AG04449 (cell line): ENCODE data around the gene LRCH4.
"Not testable (repeated sequence)": the region's sequence is repeated elsewhere in the genome, so short reads cannot be mapped to it uniquely, and the experiment has no call there.

ENCODE experiments used
- CTCF ChIA-PET: fragments of 350-600 bp; formaldehyde crosslinking; extraction: SDS; loops from one replicate; lab custom pipeline; 2021; ENCODE audit warnings: antibody characterized with exemption; lab: Yijun Ruan, JAX
- POLR2A ChIA-PET: fragments of 400-600, 350-600 bp; formaldehyde crosslinking; extraction: SDS; loops from one replicate; lab custom pipeline; 2020; ENCODE audit warnings: antibody characterized with exemption, inconsistent platforms; lab: Yijun Ruan, JAX
- DNase-seq: peaks from one replicate; pipeline ENCODE4 v3.0.0-alpha.2; 2010; ENCODE audit warnings: low read depth, low spot score
- H3K4me3 ChIP-seq: 2 replicates; pipeline ENCODE4 v1.5.1; 2011; ENCODE audit warnings: low read depth, mild to moderate bottlenecking, control low read depth, low read length
- TF ChIP-seq, protein P1 (sequence below): IDR thresholded peaks from one replicate; pipeline ENCODE4 v1.5.1; 2011; ENCODE audit warnings: mild to moderate bottlenecking, moderate library complexity, low read length, control low read depth, inconsistent platforms; ENCODE audit not compliant: insufficient read depth; ENCODE audit errors: missing control alignments

LRCH4 gene

DNA sequence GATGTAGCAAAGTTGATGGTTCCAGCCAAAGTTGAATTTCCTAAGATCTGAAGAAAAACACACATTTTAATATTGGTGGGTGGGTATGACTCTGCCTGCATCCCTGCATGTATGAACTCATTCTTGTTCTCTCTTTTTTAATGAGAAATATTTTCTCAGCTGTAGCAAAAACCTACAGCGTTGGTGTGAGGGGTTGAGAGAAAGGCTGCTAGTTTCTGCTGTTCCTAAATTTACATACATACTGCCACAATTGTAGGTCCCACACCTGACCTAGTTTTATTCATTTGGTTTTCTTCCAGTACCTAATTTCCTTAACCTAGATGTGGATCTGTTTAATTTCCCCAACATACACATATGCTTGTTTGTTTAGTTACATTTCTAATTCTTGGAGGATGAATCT lies 42.3 kb downstream of the LRCH4 start:
- ChIA-PET POLR2A (interaction anchor here (0.5 kb wide), 1 partner anchor 16 kb away, joined by 3 read pairs; no protein-coding TSS in a partner anchor), CTCF (interaction anchor here (0.8 to 22.1 kb wide), 6 partner anchors 17 to 307 kb away, joined by 3 to 396 read pairs (median 4); partner anchors contain the start of gene NYAP1)
- TF ChIP-seq, protein P1, sequence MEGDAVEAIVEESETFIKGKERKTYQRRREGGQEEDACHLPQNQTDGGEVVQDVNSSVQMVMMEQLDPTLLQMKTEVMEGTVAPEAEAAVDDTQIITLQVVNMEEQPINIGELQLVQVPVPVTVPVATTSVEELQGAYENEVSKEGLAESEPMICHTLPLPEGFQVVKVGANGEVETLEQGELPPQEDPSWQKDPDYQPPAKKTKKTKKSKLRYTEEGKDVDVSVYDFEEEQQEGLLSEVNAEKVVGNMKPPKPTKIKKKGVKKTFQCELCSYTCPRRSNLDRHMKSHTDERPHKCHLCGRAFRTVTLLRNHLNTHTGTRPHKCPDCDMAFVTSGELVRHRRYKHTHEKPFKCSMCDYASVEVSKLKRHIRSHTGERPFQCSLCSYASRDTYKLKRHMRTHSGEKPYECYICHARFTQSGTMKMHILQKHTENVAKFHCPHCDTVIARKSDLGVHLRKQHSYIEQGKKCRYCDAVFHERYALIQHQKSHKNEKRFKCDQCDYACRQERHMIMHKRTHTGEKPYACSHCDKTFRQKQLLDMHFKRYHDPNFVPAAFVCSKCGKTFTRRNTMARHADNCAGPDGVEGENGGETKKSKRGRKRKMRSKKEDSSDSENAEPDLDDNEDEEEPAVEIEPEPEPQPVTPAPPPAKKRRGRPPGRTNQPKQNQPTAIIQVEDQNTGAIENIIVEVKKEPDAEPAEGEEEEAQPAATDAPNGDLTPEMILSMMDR, result no peak
- no peak overlapping the region for H3K4me3 ChIP-seq
- no peak for DNase-seq

DNA sequence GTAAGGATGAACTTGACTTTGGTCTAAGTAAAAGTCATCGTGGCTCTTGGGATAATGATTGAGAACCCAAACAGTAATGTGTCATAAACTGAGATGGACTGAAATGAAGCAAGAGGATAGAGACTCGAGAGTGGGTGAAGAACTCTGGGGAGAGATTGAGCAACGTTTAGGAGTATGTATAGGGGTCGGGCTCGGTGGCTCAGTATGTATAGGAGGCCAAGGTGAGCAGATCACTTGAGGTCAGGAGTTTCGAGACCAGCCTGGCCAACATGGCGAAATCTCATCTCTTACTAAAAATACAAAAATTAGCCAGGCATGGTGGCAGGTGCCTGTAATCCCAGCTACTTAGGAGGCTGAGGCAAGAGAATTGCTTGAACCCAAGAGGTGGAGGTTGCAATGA lies 44.6 kb downstream of the LRCH4 start:
- not testable (repeated sequence) for H3K4me3 ChIP-seq, DNase-seq
- ChIA-PET POLR2A (interaction anchor here (0.7 kb wide), 1 partner anchor 9 kb away, joined by 4 read pairs; no protein-coding TSS in a partner anchor), CTCF (interaction anchor here (0.9 to 22.1 kb wide), 3 partner anchors 20 to 72 kb away, joined by 3 to 396 read pairs (median 3); no protein-coding TSS in a partner anchor)

DNA sequence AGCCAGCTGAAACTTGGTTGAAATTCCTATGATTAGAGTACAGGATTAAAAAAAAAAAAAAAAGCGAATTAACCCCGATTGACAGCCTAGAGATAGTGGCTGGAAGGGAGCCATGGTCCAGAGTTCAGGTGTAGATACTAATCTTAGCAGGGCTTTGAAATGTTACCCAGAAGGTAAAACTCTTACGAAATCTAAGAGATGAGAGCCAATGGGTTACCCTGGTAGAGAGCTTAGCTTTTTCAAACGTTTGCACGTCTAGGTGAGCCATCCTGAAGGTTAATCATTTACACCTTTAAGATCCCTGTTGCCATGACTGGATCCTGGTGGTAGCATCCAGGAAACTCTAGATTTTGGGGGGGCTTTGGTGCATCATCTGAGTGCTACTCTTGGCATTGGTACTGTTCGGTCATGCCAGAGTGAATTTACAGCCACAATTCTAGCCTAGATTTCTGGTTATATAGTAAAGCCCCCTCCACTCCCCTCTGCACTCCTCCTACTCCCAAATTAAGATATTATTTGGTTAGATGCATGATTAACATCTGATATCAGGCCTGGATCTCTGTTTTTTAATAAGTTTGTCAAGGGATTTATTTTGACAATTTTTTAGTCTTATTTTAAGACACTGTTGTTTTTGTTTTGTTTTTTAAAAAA lies 45.7 kb downstream of the LRCH4 start:
- peak overlapping the region; percentile 79 for H3K4me3 ChIP-seq
- CTCF ChIA-PET, result interaction anchor here (1.0 to 22.1 kb wide), 4 partner anchors 21 to 71 kb away, joined by 3 to 396 read pairs (median 6); partner anchors contain the start of gene NYAP1
- TF ChIP-seq, protein P1, result no peak
- POLR2A ChIA-PET, result interaction anchor here (0.6 to 1.1 kb wide), 2 partner anchors 18 to 50 kb away, joined by 3 to 4 read pairs; no protein-coding TSS in a partner anchor
- no peak for DNase-seq

DNA sequence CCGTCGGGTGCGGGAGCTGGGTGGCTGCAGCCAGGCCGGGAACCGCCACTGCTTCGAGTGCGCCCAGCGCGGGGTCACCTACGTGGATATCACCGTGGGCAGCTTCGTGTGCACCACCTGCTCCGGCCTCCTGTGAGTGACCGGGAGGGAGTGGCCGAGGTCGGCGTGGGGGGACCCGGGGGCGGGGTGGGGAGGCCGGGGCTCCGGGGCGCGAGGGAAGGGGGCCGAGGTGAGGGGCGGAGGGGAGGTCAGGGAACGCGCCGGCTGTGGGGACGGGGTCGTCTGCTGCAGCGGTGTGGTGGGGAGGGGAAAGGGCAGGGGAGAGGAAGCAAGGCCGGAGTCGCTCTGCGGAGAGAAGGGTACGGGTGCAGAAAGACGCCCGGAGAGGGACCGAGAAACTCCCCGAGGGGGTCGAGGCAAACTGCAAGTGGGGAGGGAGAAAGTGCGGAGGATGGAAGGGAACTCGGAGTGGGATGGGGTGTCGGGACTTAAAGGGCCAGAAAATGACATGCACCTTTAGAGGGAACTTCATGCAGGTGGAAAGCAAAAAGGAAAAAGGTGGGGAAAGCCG lies 46.4 kb downstream of the LRCH4 start:
- H3K4me3 ChIP-seq, result peak overlapping the region; percentile 79
- POLR2A ChIA-PET, result interaction anchor here (0.8 to 1.4 kb wide), 3 partner anchors 12 to 111 kb away, joined by 3 to 4 read pairs (median 4); partner anchors contain the start of gene ZCWPW1
- CTCF ChIA-PET, result interaction anchor here (1.0 to 22.1 kb wide), 6 partner anchors 22 to 152 kb away, joined by 3 to 396 read pairs (median 4); partner anchors contain the start of gene NYAP1
- DNase-seq, result no peak
- TF ChIP-seq, protein P1, result no peak

DNA sequence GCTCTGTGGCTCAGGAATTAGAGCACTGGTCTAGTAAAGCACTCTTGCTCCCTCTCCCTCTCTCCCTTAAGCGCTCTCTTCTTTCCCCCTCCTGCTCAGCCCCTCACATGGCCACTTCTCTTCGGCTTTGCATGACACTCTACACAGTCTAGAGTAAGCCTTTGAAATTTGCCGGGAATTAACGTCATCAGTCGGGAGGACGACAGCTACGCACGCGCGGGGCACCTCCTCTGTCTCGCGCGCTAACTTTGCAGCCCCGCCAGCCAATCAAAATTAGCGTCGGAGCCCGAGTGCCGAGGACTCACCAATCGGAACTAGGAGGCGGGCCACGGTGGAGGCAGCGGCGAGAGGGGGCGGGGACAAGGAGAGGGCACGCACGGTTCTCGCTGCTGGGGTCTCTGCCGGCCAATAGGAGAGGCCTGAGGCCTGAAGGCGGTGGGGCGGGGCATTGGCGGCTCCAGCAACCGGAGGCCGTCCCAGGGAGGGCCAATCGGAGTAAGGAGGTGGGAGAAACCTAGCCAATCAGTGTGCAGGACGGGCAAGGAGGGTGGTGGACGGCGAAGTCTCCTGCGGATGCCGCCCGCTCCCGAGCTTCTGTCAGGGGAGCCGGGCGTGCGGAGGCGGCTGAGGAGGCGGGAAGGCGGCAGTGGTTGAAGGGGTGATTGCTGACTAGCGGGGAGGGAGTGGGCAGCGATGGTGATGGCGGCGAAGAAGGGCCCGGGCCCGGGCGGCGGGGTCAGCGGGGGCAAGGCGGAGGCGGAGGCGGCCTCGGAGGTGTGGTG lies 47.1 kb downstream of the LRCH4 start, which contains the start of gene AGFG2:
Gene AGFG2, plus strand, starts transcription at position 550 of the 782 bp plus-strand sequence. Its CDS starts 144 bp downstream, at position 694.
- POLR2A ChIA-PET, result interaction anchor here (0.8 to 1.4 kb wide), 3 partner anchors 11 to 111 kb away, joined by 3 to 4 read pairs (median 4); partner anchors contain the start of gene ZCWPW1
- CTCF ChIA-PET, result interaction anchor here (1.0 to 22.1 kb wide), 7 partner anchors 22 to 152 kb away, joined by 3 to 396 read pairs (median 4); partner anchors contain the start of gene NYAP1
- peak; percentile 92 for DNase-seq
- H3K4me3 ChIP-seq, result peak within 1 kb of the TSS; percentile 79
- TF ChIP-seq, protein P1, result no peak

DNA sequence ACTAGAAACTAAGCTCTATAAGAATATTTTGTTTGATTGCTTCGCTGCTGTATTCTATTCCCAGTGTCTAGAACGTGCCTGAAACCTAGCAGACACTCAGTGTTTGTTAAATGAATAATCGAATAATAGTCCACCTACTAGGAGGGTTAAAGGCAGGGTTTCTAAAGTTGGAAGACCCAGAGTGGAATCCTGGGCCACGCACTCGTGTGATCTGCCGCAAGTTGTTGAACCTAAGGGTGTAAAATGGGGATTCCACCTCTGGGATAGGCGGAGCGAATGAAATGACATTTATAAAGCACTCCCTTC lies 47.6 kb downstream of the LRCH4 start:
- ChIA-PET POLR2A (interaction anchor here (1.4 kb wide), 1 partner anchor 110 kb away, joined by 4 read pairs; the partner anchor contains the start of gene ZCWPW1), CTCF (interaction anchor here (1.4 to 22.1 kb wide), 4 partner anchors 22 to 153 kb away, joined by 3 to 396 read pairs (median 4); no protein-coding TSS in a partner anchor)
- TF ChIP-seq, protein P1, result no peak
- peak overlapping the region; percentile 54 for H3K4me3 ChIP-seq
- DNase-seq, result no peak

DNA sequence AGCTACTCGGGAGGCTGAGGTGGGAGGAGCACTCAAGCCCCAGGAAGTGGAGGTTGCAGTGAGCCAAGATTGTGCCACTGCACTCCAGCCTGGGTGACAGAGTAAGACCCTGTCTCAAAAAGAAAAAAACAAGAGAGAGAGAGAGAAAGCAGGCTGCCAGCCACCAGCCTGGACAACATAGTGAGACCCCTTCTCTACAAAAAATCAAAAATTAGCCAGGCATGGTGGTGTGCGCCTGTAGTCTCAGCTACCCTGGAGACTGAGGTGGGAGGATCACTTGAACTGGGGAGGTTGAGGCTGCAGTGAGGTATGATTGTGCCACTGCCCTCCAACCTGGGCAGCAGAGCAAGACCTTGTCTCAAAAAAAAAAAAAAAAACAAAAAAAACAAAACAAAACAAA lies 49.2 kb downstream of the LRCH4 start:
- CTCF ChIA-PET, result interaction anchor here (22.1 kb wide), 1 partner anchor 24 kb away, joined by 396 read pairs; no protein-coding TSS in a partner anchor
- POLR2A ChIA-PET, result interaction anchor here (1.2 kb wide), 1 partner anchor 36 kb away, joined by 4 read pairs; no protein-coding TSS in a partner anchor

DNA sequence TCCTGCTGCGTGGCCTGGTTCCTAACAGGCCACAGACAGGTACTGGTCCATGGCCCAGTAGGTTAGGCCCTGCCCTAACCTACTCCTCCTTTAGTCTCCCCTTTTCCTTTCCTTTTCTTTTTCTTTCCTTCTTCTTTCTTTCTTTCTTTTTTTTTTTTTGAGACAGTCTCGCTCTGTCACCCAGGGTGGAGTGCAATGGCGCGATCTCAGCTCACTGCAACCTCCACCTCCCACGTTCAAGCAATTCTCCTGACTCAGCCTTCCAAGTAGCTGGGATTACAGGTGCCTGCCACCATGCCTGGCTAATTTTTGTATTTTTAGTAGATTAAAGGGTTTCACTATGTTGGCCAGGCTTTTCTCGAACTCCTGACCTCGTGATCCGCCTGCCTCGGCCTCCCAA lies 49.9 kb downstream of the LRCH4 start:
- ChIA-PET CTCF (interaction anchor here (22.1 kb wide), 1 partner anchor 25 kb away, joined by 396 read pairs; no protein-coding TSS in a partner anchor), POLR2A (interaction anchor here (1.2 kb wide), 1 partner anchor 36 kb away, joined by 4 read pairs; no protein-coding TSS in a partner anchor)

More for the DNA sequence above, 49.2 kb downstream of the LRCH4 start:
- DNase-seq, H3K4me3 ChIP-seq: not testable (repeated sequence)

More for the DNA sequence above, 49.9 kb downstream of the LRCH4 start:
- not testable (repeated sequence) for DNase-seq, H3K4me3 ChIP-seq
